Activated T-helper 17 cell treated with anti-CD3 and anti-CD28 coated beads, Interleukin-2, amount 50 U/mL, for 72 hours (primary cell): ENCODE measurements around the gene ASIP. TPM values are rescaled to one million over a fixed set of nuclear protein-coding genes. Genes with fewer than 3 reads are reported as not detected.
"Not testable (repeated sequence)": the region's sequence is repeated elsewhere in the genome, so short reads cannot be mapped to it uniquely, and the experiment has no call there.

Experiments
- ATAC-seq: fragments of 150-1000 bp; cut with Tn5 transposase; replicated peaks from 2 replicates; pipeline ENCODE4 v1.10.0; 2021; ENCODE audit warnings: mild to moderate bottlenecking, moderate library complexity
- H3K27ac Mint-ChIP-seq: one replicate; pipeline ENCODE4 v1.8.0; 2022; ENCODE audit warnings: mixed read lengths
- H3K27me3 Mint-ChIP-seq: one replicate; pipeline ENCODE4 v1.8.0; 2022; ENCODE audit warnings: mixed read lengths
- H3K36me3 Mint-ChIP-seq: one replicate; pipeline ENCODE4 v1.8.0; 2022; ENCODE audit warnings: low read depth, mild to moderate bottlenecking, mixed read lengths
- H3K4me1 Mint-ChIP-seq: one replicate; pipeline ENCODE4 v1.8.0; 2022; ENCODE audit warnings: mixed read lengths
- H3K4me3 Mint-ChIP-seq: one replicate; pipeline ENCODE4 v1.8.0; 2022; ENCODE audit warnings: mild to moderate bottlenecking, mixed read lengths
- H3K9me3 Mint-ChIP-seq: one replicate; pipeline ENCODE4 v1.8.0; 2022; ENCODE audit warnings: mixed read lengths
- total RNA-seq, 2 donors: library from RNA; stranded (reverse); gene quantifications; one replicate each; pipeline ENCODE4 v1.2.3, GENCODE V29; 2022

ASIP gene
- total RNA-seq, 2 donors from 2014 or later: not detected

- no peak overlapping the region for H3K4me3 Mint-ChIP-seq
- no peaks in the 10 kb centered on the region for H3K9me3 Mint-ChIP-seq
- H3K4me1 Mint-ChIP-seq: no peaks in the 10 kb centered on the region
- no peak for ATAC-seq
- H3K36me3 Mint-ChIP-seq: no peaks in the 10 kb centered on the region
- no peaks in the 10 kb centered on the region for H3K27me3 Mint-ChIP-seq
- H3K27ac Mint-ChIP-seq: no peak overlapping the region
These were observed 13.8 kb downstream of the ASIP start for GRCh38 chr20:34254979-34255378.

- no peak overlapping the region for H3K27ac Mint-ChIP-seq
- H3K9me3 Mint-ChIP-seq: no peaks in the 10 kb centered on the region
- no peaks in the 10 kb centered on the region for H3K4me1 Mint-ChIP-seq
- no peaks in the 10 kb centered on the region for H3K36me3 Mint-ChIP-seq
- no peak overlapping the region for H3K4me3 Mint-ChIP-seq
- no peak for ATAC-seq
- no peaks in the 10 kb centered on the region for H3K27me3 Mint-ChIP-seq
These were observed 15.5 kb downstream of the ASIP start for GRCh38 chr20:34256629-34257124.

GRCh38 chr20:34260208-34260942, 19.2 kb downstream of the ASIP start:
- Mint-ChIP-seq H3K4me3 (no peak overlapping the region), H3K27ac (no peak overlapping the region), H3K4me1 (no peaks in the 10 kb centered on the region), H3K36me3 (no peaks in the 10 kb centered on the region), H3K27me3 (no peaks in the 10 kb centered on the region), H3K9me3 (no peaks in the 10 kb centered on the region)
- ATAC-seq: no peak

- H3K4me3 Mint-ChIP-seq: no peak overlapping the region
- H3K9me3 Mint-ChIP-seq: no peaks in the 10 kb centered on the region
- H3K36me3 Mint-ChIP-seq: no peaks in the 10 kb centered on the region
- ATAC-seq: no peak
- H3K27me3 Mint-ChIP-seq: no peaks in the 10 kb centered on the region
- no peaks in the 10 kb centered on the region for H3K4me1 Mint-ChIP-seq
- H3K27ac Mint-ChIP-seq: no peak overlapping the region
These were observed 21.5 kb downstream of the ASIP start for GRCh38 chr20:34262488-34263288.

- H3K36me3 Mint-ChIP-seq, H3K4me1 Mint-ChIP-seq, H3K4me3 Mint-ChIP-seq, H3K9me3 Mint-ChIP-seq, H3K27ac Mint-ChIP-seq, H3K27me3 Mint-ChIP-seq, ATAC-seq: not testable (repeated sequence)
These were observed 22.2 kb downstream of the ASIP start for GRCh38 chr20:34263468-34263867.

- H3K9me3 Mint-ChIP-seq: no peaks in the 10 kb centered on the region
- ATAC-seq: no peak
- no peaks in the 10 kb centered on the region for H3K4me1 Mint-ChIP-seq
- no peak overlapping the region for H3K27ac Mint-ChIP-seq
- H3K36me3 Mint-ChIP-seq: no peaks in the 10 kb centered on the region
- H3K4me3 Mint-ChIP-seq: no peak overlapping the region
- H3K27me3 Mint-ChIP-seq: no peaks in the 10 kb centered on the region
These were observed 22.9 kb downstream of the ASIP start for GRCh38 chr20:34264141-34264540.

- H3K27me3 Mint-ChIP-seq: no peaks in the 10 kb centered on the region
- H3K4me1 Mint-ChIP-seq: no peaks in the 10 kb centered on the region
- no peaks in the 10 kb centered on the region for H3K9me3 Mint-ChIP-seq
- no peak for ATAC-seq
- peak overlapping the region; percentile 39 for H3K4me3 Mint-ChIP-seq
- H3K27ac Mint-ChIP-seq: no peak overlapping the region
- peaks cover under 1% of the 10 kb centered on the region for H3K36me3 Mint-ChIP-seq
These were observed 26.9 kb downstream of the ASIP start for GRCh38 chr20:34268145-34268544.

- H3K36me3 Mint-ChIP-seq: peaks cover 10% of the 10 kb centered on the region
- peak overlapping the region; percentile 39 for H3K4me3 Mint-ChIP-seq
- H3K27me3 Mint-ChIP-seq: no peaks in the 10 kb centered on the region
- no peak overlapping the region for H3K27ac Mint-ChIP-seq
- no peaks in the 10 kb centered on the region for H3K4me1 Mint-ChIP-seq
- ATAC-seq: peak; percentile 39
- H3K9me3 Mint-ChIP-seq: no peaks in the 10 kb centered on the region
These were observed 27.8 kb downstream of the ASIP start for GRCh38 chr20:34268851-34269636.

GRCh38 chr20:34269996-34270627, 28.9 kb downstream of the ASIP start:
- Mint-ChIP-seq H3K27ac (no peak overlapping the region), H3K27me3 (no peaks in the 10 kb centered on the region), H3K4me1 (no peaks in the 10 kb centered on the region), H3K9me3 (no peaks in the 10 kb centered on the region), H3K36me3 (peaks cover 18% of the 10 kb centered on the region), H3K4me3 (no peak overlapping the region)
- ATAC-seq: no peak

GRCh38 chr20:34271956-34272355, 30.7 kb downstream of the ASIP start:
- H3K4me3 Mint-ChIP-seq: no peak overlapping the region
- peaks cover 35% of the 10 kb centered on the region for H3K36me3 Mint-ChIP-seq
- no peak for ATAC-seq
- H3K4me1 Mint-ChIP-seq: no peaks in the 10 kb centered on the region
- H3K27ac Mint-ChIP-seq: no peak overlapping the region
- no peaks in the 10 kb centered on the region for H3K9me3 Mint-ChIP-seq
- H3K27me3 Mint-ChIP-seq: no peaks in the 10 kb centered on the region

- no peak overlapping the region for H3K4me3 Mint-ChIP-seq
- H3K4me1 Mint-ChIP-seq: no peaks in the 10 kb centered on the region
- no peak for ATAC-seq
- no peaks in the 10 kb centered on the region for H3K9me3 Mint-ChIP-seq
- peaks cover 63% of the 10 kb centered on the region for H3K36me3 Mint-ChIP-seq
- no peaks in the 10 kb centered on the region for H3K27me3 Mint-ChIP-seq
- H3K27ac Mint-ChIP-seq: no peak overlapping the region
These were observed 33.5 kb downstream of the ASIP start for GRCh38 chr20:34274694-34275093.

GRCh38 chr20:34281177-34281576, 40.0 kb downstream of the ASIP start:
- peaks cover 98% of the 10 kb centered on the region for H3K36me3 Mint-ChIP-seq
- H3K27me3 Mint-ChIP-seq: no peaks in the 10 kb centered on the region
- no peaks in the 10 kb centered on the region for H3K9me3 Mint-ChIP-seq
- no peak overlapping the region for H3K4me3 Mint-ChIP-seq
- no peaks in the 10 kb centered on the region for H3K4me1 Mint-ChIP-seq
- H3K27ac Mint-ChIP-seq: no peak overlapping the region
- ATAC-seq: no peak

- no peak overlapping the region for H3K27ac Mint-ChIP-seq
- no peaks in the 10 kb centered on the region for H3K9me3 Mint-ChIP-seq
- H3K36me3 Mint-ChIP-seq: peaks cover 99% of the 10 kb centered on the region
- H3K4me1 Mint-ChIP-seq: no peaks in the 10 kb centered on the region
- H3K4me3 Mint-ChIP-seq: no peak overlapping the region
- no peak for ATAC-seq
- H3K27me3 Mint-ChIP-seq: no peaks in the 10 kb centered on the region
These were observed 40.8 kb downstream of the ASIP start for GRCh38 chr20:34282041-34282440.

GRCh38 chr20:34283844-34284243, 42.6 kb downstream of the ASIP start:
- peaks cover 99% of the 10 kb centered on the region for H3K36me3 Mint-ChIP-seq
- H3K4me1 Mint-ChIP-seq: no peaks in the 10 kb centered on the region
- no peak overlapping the region for H3K27ac Mint-ChIP-seq
- H3K9me3 Mint-ChIP-seq: no peaks in the 10 kb centered on the region
- no peaks in the 10 kb centered on the region for H3K27me3 Mint-ChIP-seq
- ATAC-seq: no peak
- no peak overlapping the region for H3K4me3 Mint-ChIP-seq
